GM21528 (cell line): ENCODE results near the gene IKBIP.
"Not testable (repeated sequence)": the region's sequence is repeated elsewhere in the genome, so short reads cannot be mapped to it uniquely, and the experiment has no call there.

ENCODE experiments used
- ATAC-seq: cut with Tn5 transposase; IDR thresholded peaks from one replicate; pipeline ENCODE4 v1.9.1; 2021; ENCODE audit warnings: mild to moderate bottlenecking, moderate library complexity; ENCODE audit not compliant: unreplicated experiment, low FRiP score

The IKBIP gene

GRCh38 chr12:98639491-98639890 is 5.1 kb downstream of the IKBIP start:
- ATAC-seq: no peak

DNA sequence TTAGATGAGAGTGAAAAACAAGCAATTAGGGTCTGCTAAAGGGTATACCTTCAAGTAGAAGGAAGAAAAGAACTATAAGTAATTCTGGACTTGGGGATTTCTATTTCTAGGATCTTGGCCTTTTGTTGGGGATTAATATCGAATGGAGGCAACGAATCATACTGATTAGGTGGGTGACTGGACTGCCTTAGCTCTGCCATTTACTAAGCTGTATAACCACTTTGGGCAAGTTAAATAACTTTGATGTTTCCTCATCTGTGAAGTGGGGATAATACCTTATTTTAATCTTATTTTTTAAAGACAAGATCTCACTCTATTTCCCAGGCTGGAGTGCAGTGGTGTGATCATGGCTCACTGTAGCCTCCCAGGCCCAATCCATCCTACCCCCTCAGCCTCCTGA is 6.6 kb downstream of the IKBIP start:
- no peak for ATAC-seq

DNA sequence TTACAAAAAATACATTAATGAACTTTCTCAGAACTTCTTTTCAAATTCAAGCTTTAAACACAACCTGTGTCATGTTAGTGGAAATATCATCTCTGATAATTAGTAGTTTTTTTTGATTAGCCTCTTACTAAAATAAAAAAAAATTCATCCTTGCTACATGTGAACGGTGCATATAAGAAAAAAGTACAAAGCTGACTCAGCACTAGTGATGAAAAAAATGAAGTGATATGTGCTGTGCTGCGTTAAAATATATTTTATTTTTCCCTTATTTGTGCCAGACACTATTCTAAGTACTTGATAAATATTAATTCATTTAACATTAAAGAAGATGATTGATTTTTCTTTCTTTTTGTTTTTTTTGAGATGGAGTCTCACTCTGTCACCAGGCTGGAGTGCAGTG is 7.5 kb downstream of the IKBIP start:
- no peak for ATAC-seq

DNA sequence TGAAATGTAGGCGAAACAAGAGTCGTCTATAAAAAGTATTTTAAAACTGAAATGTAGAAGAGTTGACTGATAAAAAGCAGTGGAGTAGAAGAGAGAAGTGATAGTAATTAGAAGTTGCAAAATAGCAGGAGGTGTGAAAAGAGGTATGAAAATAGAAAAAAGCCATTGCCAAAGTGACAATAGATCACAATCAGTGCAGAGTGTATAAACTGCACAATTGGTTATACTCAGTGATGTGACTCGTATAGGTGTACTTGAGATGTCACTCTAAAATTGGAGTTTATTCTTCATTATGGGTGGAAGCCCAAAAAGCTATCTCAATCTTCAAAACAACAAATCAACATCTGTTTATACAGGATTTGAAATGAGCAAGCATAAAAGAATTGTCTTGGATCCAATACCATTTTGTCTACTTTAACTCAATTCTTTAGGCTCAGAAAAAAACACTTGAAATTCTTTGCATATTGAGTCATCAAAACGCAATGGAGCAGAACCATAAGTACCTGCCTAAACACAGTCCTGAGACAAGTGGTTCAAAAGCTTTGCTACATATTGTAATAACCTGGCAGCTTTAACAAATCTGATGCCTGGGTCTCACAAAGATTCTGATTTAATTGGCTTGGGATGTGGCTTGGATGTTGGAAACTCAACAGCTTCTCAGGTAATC is 8.8 kb downstream of the IKBIP start:
- ATAC-seq: peak; percentile 83

DNA sequence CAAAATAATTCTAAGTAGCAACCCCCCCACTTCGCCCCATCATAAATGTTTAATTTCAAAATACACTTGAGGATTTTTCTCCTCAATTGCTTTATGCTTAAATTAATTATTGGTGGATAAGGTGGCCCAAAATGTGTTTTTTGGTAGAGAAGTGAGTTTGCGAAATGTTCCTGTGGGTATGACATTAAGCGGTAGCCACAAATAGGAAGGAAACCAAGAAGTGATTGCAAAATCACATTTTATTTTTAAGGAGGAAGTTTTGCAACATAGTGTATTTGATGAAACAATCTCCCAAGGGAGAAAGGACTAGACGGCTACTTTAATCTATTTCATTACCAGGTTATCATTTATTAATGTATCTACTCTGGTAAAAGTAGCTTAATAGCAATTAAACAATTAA is 25.6 kb downstream of the IKBIP start:
- ATAC-seq: no peak

DNA sequence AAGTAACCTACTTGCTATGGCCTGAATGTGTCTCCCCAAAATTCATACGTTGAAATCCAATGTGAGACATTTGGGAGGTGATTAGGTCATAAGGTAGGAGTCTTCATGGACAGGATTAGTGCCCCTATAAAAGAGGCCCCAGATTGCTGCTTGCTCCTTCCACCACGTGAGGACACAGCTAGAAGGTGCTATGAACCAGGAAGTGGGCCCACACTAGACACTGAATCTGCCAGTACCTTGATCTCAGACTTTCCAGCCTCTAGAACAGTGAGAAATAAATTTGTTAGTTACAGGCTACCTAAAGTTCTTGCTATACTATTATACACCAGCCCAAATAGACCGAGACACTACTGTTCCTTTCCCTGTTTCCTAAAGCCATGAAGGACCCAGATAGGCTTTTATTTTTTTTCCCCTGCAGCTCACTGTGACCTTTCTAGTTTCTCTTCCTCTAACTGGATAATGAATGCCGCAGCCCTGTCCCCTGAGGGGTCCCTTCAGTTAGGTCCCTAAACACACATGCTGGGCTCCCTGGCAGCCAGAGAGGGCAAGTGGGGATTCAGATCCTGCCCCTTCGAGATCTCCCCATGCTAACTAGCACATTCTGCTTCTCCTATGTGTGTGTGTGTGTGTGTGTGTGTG is 31.8 kb downstream of the IKBIP start:
- peak; percentile 91 for ATAC-seq

DNA sequence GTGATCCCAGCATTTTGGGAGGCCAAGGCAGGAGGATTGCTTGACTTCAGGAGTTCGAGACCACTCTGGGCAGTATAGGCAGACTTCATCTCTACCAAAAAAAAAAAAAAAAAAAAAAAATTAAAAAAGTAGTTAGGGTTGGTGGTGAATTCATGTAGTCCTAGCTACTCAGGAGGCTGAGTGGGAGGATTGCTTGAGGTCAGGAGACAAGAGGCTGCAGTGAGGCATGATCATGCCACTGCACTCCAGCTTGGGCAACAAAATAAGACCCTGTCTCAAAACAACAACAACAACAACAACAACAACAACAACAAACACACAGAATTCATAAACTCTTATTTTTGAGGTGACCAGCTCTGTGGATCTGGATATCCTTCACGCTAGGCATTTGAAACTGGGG is 34.0 kb downstream of the IKBIP start:
- ATAC-seq: no peak

GRCh38 chr12:98606359-98606988 is 38.1 kb downstream of the IKBIP start:
- no peak for ATAC-seq

- ATAC-seq: no peak
Observed at GRCh38 chr12:98601924-98602323, 42.7 kb downstream of the IKBIP start.

DNA sequence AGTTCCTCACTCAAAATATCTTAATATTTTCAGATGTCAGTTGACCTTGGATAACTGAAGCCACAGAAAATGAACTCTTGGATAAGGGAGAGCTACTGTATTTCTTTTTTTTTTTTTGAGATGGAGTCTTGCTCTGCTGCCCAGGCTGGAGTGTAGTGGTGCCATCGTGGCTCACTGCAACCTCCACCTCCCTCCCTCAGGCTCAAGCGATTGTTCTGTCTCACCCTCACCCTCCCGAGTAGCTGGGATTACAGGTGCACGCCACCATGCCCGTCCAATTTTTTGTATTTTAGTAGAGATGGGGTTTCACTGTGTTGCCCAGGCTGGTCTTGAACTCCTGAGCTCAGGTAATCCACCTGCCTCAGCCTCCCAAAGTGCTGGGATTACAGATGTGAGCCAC is 47.3 kb downstream of the IKBIP start:
- not testable (repeated sequence) for ATAC-seq

DNA sequence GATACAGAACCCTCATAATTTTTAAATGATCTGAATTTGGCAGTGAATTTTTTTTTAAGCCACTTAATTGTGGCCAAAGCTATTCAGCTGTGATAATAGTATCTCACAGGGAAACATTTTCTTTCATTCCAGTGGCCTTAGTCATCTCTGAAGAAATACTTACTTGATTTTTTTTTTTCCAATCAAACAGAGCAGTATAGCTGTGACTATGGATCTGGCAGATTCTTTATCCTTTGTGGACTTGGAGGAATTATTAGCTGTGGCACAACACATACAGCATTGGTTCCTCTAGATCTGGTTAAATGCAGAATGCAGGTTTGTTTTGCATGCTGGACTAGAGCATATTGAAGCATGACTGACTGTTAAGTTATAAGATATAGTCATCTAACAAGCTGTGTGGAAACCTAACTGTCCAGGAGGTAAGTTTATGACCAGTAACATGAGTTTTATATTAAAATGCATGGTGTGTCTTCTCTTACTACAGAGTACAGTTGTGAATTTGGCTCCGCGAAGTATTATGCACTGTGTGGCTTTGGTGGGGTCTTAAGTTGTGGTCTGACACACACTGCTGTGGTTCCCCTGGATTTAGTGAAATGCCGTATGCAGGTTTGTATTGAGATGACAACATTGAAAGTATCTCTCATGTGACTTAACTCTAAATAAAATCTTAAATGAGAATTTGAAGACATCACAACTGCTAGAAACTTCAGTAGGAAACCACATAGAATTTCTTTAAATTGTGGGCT is 49.2 kb downstream of the IKBIP start:
- no peak for ATAC-seq

DNA sequence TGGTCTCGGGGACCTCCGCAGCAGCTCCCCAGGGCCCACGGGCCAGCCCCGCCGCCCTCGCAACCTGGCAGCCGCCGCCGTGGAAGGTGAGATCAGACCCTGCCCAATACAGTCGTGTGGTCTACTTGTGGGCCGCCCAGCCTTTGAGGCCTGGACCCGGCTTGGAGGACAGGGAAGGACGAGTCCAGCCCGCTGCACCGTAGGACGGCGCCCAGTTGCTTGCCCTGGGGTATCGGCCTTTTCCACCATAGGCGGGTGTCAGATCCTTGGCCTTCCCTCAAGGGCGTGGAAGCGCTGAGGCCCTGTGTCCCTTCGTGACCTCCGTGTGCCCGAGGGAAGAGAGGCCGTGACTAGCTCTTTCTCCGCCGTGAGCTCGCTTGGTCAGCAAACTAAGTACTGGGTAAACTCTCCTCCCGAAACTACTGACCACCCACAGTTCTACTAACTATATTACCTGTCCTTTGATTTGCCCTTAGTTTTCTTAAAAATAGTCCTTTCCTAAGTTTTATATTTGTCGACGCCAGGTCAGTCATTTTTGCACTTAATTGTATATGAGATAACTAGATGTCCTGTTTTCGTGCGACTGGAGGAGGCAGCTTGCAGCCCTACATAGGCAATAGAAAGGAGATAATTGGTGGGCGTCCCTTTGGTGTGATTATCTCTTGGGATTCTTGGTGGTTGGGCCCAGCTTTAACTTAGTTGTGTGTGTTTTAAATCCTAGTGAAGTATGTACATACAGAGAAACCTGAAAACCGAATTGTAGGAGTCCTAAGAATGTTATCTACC is 50.3 kb downstream of the IKBIP start:
- ATAC-seq: peak; percentile 1

- ATAC-seq: peak; percentile 99
Observed at GRCh38 chr12:98593351-98594049, 51.1 kb downstream of the IKBIP start, which contains the start of gene SLC25A3. SLC25A3 (plus strand) TSS chr12:98593686; CDS start chr12:98593979, 293 bp downstream.

GRCh38 chr12:98592825-98593322 is 51.7 kb downstream of the IKBIP start:
- ATAC-seq: peak; percentile 1

GRCh38 chr12:98591209-98591608 is 53.4 kb downstream of the IKBIP start:
- ATAC-seq: no peak

DNA sequence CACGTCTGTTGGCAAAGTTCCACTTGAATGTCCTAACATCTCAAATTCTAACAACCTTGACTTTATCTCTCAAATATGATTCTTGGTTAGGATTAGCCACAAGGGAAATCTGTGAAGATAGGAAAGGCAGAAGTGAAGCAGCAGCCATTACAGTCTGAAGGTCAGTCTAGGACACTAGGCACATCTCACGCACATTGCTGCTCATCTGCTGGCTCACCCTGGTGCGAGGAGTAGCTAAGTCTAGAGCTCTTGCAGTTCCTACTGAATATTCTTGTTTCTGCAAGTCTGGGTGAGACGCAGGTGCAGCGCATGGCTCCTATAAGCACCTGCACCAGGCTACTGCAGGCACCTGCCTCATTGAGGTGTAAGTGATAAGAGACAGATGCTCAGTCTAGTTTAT is 57.5 kb downstream of the IKBIP start:
- no peak for ATAC-seq

DNA sequence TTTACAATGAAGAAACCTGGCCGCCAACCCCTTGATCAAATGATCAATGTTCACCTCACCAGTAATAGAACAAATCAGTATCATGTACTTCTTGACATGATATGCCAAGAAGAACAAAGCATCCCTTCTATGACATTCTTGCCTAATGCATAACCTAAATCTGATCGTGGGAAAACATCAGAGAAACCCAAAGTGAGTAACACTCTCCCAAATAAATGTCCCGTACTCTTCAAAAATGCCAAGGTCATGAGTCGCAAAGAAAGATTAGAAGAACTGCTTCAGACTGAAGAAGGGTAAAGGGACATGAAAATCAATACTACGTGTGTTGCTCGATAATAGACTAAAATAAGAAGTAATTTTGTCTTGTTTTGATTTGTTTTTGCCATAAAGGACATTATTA is 62.5 kb downstream of the IKBIP start:
- no peak for ATAC-seq

DNA sequence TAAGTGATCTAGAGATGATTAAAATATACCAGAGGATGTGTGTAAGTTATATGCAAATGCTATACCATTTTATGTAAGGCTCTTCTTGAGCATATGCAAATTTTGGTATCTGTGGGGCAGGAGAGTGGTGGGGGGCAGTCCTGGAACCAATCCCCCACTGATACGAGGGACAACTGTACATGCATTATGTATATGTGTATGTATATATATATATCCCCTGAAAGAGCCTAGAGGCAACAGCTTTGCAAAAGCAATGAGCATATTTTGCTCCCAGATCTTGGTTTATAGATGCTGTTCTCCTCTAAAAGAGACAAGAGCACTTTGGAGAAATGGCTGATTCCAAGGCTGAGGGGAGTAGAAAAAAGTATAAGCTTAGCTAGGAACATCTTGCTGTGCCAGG is 63.5 kb downstream of the IKBIP start:
- ATAC-seq: no peak

DNA sequence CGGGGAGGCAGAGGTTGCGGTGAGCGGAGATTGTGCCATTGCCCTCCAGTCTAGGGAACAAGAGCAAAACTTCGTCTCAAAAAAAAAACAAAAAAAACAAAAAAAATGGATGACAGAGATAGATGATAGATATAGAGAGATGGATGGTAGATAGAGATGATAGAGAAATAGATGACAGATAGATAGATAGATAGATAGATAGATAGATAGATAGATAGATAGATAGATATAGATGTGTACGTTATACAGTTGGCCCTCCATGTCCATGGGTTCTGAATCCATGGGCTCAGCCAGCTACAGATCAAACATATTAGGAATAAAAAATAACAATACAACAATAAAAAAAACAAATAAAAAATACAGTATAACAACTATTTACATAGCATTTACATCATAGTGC is 63.9 kb downstream of the IKBIP start:
- no peak for ATAC-seq

- ATAC-seq: no peak
Observed at GRCh38 chr12:98579835-98580234, 64.8 kb downstream of the IKBIP start.
